KMS-11 (cell line): ENCODE measurements around the gene TTBK2.

ENCODE experiments used
- H2AFZ ChIP-seq: fragments of 200-600 bp; sonication (generic); 2 replicates; pipeline ENCODE4 v1.6.1; 2016; ENCODE audit warnings: antibody characterized with exemption, mixed run types, low read depth
- H3K27ac ChIP-seq: fragments of 200-600 bp; sonication (generic); 2 replicates; pipeline ENCODE4 v1.6.1; 2016; ENCODE audit warnings: mild to moderate bottlenecking, mixed run types
- H3K27me3 ChIP-seq: fragments of 200-600 bp; sonication (generic); 2 replicates; pipeline ENCODE4 v1.6.1; 2017; ENCODE audit warnings: mild to moderate bottlenecking, low read depth, mixed run types, moderate library complexity; ENCODE audit not compliant: insufficient read depth
- H3K36me3 ChIP-seq: fragments of 200-600 bp; sonication (generic); 2 replicates; pipeline ENCODE4 v1.6.1; 2017; ENCODE audit warnings: mild to moderate bottlenecking, mixed run types; ENCODE audit not compliant: insufficient read depth
- H3K4me1 ChIP-seq: fragments of 200-600 bp; sonication (generic); 2 replicates; pipeline ENCODE4 v1.6.1; 2016; ENCODE audit warnings: mild to moderate bottlenecking, low read depth, mixed run types; ENCODE audit not compliant: poor library complexity, severe bottlenecking
- H3K4me2 ChIP-seq: fragments of 200-600 bp; sonication (generic); 2 replicates; pipeline ENCODE4 v1.7.0; 2016; ENCODE audit warnings: mild to moderate bottlenecking, mixed run types
- H3K4me3 ChIP-seq: fragments of 200-600 bp; sonication (generic); IDR thresholded peaks from 2 replicates; pipeline ENCODE4 v1.6.1; 2017; ENCODE audit warnings: low read depth, low read length, mixed read lengths; ENCODE audit not compliant: insufficient read depth
- H3K79me2 ChIP-seq: fragments of 200-600 bp; sonication (generic); 2 replicates; pipeline ENCODE4 v1.6.1; 2016; ENCODE audit warnings: low read depth, mixed run types; ENCODE audit not compliant: insufficient read depth
- H3K9ac ChIP-seq: fragments of 200-600 bp; sonication (generic); 2 replicates; pipeline ENCODE4 v1.6.1; 2016; ENCODE audit warnings: mild to moderate bottlenecking, mixed run types
- H4K20me1 ChIP-seq: fragments of 200-600 bp; sonication (generic); 2 replicates; pipeline ENCODE4 v1.6.1; 2016; ENCODE audit warnings: mild to moderate bottlenecking, mixed run types; ENCODE audit not compliant: insufficient read depth
- TF ChIP-seq, protein P1 (sequence below): fragments of 200-600 bp; sonication (generic); conservative IDR thresholded peaks from 2 replicates; pipeline ENCODE4 v1.6.1; 2017; ENCODE audit warnings: low read depth, mild to moderate bottlenecking, antibody characterized with exemption, low read length, moderate library complexity, mixed read lengths

Gene TTBK2

DNA sequence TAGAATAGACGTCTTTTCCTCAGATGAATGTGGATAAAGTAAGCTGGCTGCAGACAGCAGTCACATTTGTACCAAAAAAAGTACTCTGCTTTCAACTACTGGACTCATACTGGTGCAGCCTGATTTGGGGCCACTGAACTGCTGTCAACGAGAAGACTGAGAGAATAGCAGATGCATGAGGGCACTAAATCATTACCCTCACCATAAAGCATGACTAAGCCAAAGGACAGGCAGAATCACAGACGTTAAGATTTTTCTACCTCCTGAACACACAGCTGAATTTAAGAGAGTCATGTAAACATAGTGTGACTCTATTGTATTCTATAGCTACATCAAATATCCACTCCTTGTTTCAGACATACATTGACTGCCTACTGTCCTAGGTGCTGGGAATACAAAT, 115.8 kb downstream of the TTBK2 start:
- Histone ChIP-seq H3K36me3 (no peaks in the 10 kb centered on the region), H3K4me2 (no peak overlapping the region), H3K4me3 (no peak overlapping the region), H3K27ac (no peak overlapping the region), H4K20me1 (no peaks in the 10 kb centered on the region), H3K4me1 (no peaks in the 10 kb centered on the region), H3K9ac (no peak overlapping the region), H3K27me3 (no peaks in the 10 kb centered on the region), H3K79me2 (no peaks in the 10 kb centered on the region), H2AFZ (no peak overlapping the region)
- TF ChIP-seq, protein P1, sequence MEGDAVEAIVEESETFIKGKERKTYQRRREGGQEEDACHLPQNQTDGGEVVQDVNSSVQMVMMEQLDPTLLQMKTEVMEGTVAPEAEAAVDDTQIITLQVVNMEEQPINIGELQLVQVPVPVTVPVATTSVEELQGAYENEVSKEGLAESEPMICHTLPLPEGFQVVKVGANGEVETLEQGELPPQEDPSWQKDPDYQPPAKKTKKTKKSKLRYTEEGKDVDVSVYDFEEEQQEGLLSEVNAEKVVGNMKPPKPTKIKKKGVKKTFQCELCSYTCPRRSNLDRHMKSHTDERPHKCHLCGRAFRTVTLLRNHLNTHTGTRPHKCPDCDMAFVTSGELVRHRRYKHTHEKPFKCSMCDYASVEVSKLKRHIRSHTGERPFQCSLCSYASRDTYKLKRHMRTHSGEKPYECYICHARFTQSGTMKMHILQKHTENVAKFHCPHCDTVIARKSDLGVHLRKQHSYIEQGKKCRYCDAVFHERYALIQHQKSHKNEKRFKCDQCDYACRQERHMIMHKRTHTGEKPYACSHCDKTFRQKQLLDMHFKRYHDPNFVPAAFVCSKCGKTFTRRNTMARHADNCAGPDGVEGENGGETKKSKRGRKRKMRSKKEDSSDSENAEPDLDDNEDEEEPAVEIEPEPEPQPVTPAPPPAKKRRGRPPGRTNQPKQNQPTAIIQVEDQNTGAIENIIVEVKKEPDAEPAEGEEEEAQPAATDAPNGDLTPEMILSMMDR = no peak

DNA sequence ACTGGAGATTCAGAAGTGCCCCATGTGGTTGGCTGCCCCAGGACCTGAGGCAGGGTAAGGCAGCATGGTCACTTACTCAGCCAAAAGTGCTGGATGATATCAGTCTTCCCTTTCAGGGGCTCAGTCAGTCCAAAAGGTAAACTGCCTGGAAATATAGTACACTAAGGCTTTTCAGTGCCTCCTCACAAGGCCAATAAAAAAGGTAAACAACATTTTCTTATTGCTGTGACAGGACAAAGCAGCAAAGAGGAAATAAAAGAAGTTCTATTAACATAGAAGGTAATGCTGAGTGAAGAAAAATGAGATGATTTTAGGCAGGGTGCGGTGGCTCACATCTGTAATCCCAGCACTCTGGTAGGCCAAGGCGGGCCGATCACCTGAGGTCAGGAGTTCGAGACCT, 117.1 kb downstream of the TTBK2 start:
- TF ChIP-seq, protein P1 = no peak
- no peaks in the 10 kb centered on the region for H3K79me2 ChIP-seq
- H4K20me1 ChIP-seq = no peaks in the 10 kb centered on the region
- no peak overlapping the region for H3K4me3 ChIP-seq
- H3K4me2 ChIP-seq = no peak overlapping the region
- no peak overlapping the region for H2AFZ ChIP-seq
- H3K36me3 ChIP-seq = no peaks in the 10 kb centered on the region
- no peak overlapping the region for H3K9ac ChIP-seq
- H3K27ac ChIP-seq = no peak overlapping the region
- H3K27me3 ChIP-seq = no peaks in the 10 kb centered on the region
- H3K4me1 ChIP-seq = no peaks in the 10 kb centered on the region

DNA sequence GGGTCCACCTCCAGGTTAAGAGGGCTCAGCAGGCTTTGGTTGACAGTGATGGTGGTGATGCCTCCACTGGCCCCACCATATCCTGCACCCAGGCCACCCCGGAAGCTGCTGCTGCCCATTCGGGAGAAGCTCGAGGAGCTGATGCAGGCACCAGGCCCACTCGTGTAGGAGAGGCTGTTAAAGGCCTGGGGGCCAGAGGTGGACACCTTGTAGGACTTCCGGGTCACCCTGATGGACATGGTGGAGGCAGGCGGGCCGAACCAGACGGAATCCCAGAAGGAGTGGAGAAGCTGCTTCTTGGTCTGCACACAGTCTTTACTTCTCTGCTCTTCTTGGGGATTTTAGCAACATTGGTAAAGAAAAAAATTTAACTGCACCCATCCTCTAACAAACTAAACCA, 118.4 kb downstream of the TTBK2 start:
- TF ChIP-seq, protein P1 = no peak
- no peak overlapping the region for H3K4me3 ChIP-seq
- no peak overlapping the region for H3K27ac ChIP-seq
- no peak overlapping the region for H3K4me2 ChIP-seq
- H3K27me3 ChIP-seq = no peaks in the 10 kb centered on the region
- H3K9ac ChIP-seq = no peak overlapping the region
- no peak overlapping the region for H2AFZ ChIP-seq
- no peaks in the 10 kb centered on the region for H3K4me1 ChIP-seq
- H4K20me1 ChIP-seq = no peaks in the 10 kb centered on the region
- H3K36me3 ChIP-seq = no peaks in the 10 kb centered on the region
- H3K79me2 ChIP-seq = no peaks in the 10 kb centered on the region

DNA sequence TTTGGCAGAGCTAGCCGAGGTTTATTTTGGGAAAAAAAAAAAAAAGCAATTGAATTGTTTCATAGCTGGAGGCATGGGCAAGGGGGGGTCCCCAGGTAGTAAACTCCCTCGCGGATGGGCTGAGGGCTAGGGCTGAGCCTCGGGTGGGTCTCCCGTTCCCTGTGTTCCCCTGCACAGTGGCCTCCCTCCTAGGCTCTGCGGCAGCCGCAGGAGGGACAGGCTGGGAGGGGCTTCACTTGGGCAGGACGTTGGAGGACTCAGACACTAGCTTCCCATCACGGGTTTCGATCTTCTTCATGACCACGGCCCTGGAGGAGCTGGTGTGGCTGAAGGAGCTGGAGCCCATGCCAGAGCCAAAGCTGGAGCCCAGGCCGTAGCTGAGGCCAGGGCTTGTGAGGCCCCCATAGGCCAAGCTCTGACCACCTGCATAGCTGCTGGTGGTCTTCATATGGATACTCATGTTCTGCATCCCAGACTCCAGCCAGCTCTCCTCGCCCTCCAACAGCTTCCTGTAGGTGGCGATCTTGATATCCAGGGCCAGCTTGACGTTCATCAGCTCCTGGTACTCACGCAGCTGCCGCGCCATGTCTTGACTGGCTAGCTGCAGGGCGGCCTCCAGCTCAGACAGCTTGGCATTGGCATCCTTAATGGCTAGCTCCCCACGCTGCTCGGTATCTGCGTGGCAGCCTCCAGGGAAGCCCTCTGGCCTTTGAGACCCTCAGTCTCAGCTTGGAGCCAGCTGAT, 119.7 kb downstream of the TTBK2 start:
- no peak overlapping the region for H3K4me2 ChIP-seq
- H3K4me3 ChIP-seq = no peak overlapping the region
- no peak overlapping the region for H2AFZ ChIP-seq
- no peaks in the 10 kb centered on the region for H3K79me2 ChIP-seq
- H3K36me3 ChIP-seq = no peaks in the 10 kb centered on the region
- no peak overlapping the region for H3K27ac ChIP-seq
- H4K20me1 ChIP-seq = no peaks in the 10 kb centered on the region
- H3K27me3 ChIP-seq = no peaks in the 10 kb centered on the region
- TF ChIP-seq, protein P1 = no peak
- no peaks in the 10 kb centered on the region for H3K4me1 ChIP-seq
- H3K9ac ChIP-seq = no peak overlapping the region
